ENCODE measurements around the gene C1QTNF8.

GRCh38 chr16:1101133-1101532, 5.1 kb upstream of the C1QTNF8 start:
- TF ChIP-seq CTCF (IDR thresholded peaks at IDR 0.05) (no peak), POLR2A (IDR thresholded peaks at IDR 0.05) (no peak)
